Muscle layer of duodenum (tissue), 2 donors: ENCODE results near the gene TAOK2.
A peak's percentile ranks its signal among the peaks of the same experiment; 100 is the strongest.
"Not testable (repeated sequence)": the region's sequence is repeated elsewhere in the genome, so short reads cannot be mapped to it uniquely, and the experiment has no call there.

ENCODE experiments used
- H3K27ac ChIP-seq: one replicate; pipeline ENCODE4 v1.7.0; 2013; ENCODE audit warnings: mild to moderate bottlenecking, low read length
- H3K27me3 ChIP-seq: one replicate; pipeline ENCODE4 v1.7.0; 2013; ENCODE audit warnings: low read depth, mild to moderate bottlenecking, control low read depth, low read length
- H3K36me3 ChIP-seq, 2 donors: one replicate each; pipeline ENCODE4 v1.7.0; 2013; ENCODE audit warnings: low read length in 2 of 2, control low read depth in 1 of 2, mild to moderate bottlenecking in 1 of 2; ENCODE audit not compliant: insufficient read depth in 2 of 2, control insufficient read depth in 1 of 2
- H3K4me1 ChIP-seq, 2 donors: one replicate each; pipeline ENCODE4 v1.7.0; 2013; ENCODE audit warnings: low read length in 2 of 2, mild to moderate bottlenecking in 2 of 2, control low read depth in 1 of 2, moderate library complexity in 1 of 2; ENCODE audit not compliant: insufficient read depth in 2 of 2, control insufficient read depth in 1 of 2
- H3K4me3 ChIP-seq, 2 donors: one replicate each; pipeline ENCODE4 v1.7.0; 2013; ENCODE audit warnings: low read length in 2 of 2, low read depth in 1 of 2, mild to moderate bottlenecking in 1 of 2
- H3K9me3 ChIP-seq, 2 donors: one replicate each; pipeline ENCODE4 v1.7.0; 2013; ENCODE audit warnings: low read length in 2 of 2, control low read depth in 1 of 2, mild to moderate bottlenecking in 1 of 2; ENCODE audit not compliant: control insufficient read depth in 1 of 2
- donor health status: healthy.

The TAOK2 gene

GRCh38 chr16:30031477-30031918 lies 57.8 kb downstream of the TAOK2 start:
- Histone ChIP-seq H3K27me3 (peaks cover 41% of the 10 kb centered on the region), H3K4me1 (peaks cover 0 to 12% of the 10 kb centered on the region in 2 donors), H3K4me3 (peak overlapping the region in 1 of 2 donors; percentile 32), H3K36me3 (no peaks in the 10 kb centered on the region), H3K9me3 (no peaks in the 10 kb centered on the region), H3K27ac (no peak overlapping the region)

- Histone ChIP-seq H3K4me1 (peaks cover 0 to 12% of the 10 kb centered on the region in 2 donors), H3K36me3 (no peaks in the 10 kb centered on the region), H3K4me3 (no peak overlapping the region), H3K27me3 (peaks cover 37% of the 10 kb centered on the region), H3K27ac (no peak overlapping the region), H3K9me3 (no peaks in the 10 kb centered on the region)
Observed at GRCh38 chr16:30032083-30032819, 58.6 kb downstream of the TAOK2 start.

DNA sequence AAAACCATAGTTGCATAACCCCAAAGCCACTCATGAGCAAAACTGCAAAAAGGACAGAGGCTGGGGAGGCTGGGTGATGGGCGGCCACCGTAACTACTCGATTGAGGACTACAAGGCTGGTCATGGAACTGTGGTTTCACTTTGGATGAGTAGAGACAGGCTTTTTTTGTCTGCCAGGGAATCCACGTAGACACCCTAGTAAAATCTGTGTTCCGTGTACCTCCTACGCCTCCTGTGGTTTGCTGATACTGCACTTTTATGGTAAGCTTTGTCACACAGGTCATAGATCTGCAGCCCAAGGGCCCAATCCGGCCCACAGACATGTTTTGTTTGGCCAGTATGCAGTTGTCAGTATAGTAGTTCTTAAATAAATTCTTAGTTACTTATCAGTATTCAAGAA lies 59.6 kb downstream of the TAOK2 start:
- H3K9me3 ChIP-seq, result no peaks in the 10 kb centered on the region
- H3K36me3 ChIP-seq, result no peaks in the 10 kb centered on the region
- peaks cover 35% of the 10 kb centered on the region for H3K27me3 ChIP-seq
- no peak overlapping the region for H3K4me3 ChIP-seq
- H3K4me1 ChIP-seq, result peaks cover 0 to 12% of the 10 kb centered on the region in 2 donors
- H3K27ac ChIP-seq, result no peak overlapping the region

DNA sequence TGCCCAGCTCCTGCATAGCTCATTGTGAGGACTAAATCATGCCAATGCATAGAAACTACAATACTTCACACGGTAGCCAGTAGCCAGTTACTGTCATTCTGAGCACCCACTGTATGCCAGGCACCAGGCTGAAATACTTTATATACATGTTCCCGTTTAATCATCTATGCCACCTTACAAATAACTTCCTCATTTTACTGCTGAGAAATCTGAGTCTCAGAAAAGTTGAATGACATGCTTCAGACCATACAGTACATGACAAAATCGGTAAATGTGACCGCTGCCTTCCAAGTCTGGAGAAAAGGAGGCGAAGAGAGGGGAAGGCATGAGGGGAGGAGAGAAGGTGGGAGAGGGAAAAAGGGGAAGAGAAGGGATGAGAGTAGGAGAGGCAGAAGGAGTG lies 66.6 kb downstream of the TAOK2 start:
- Histone ChIP-seq H3K4me3 (no peak overlapping the region), H3K4me1 (no peaks in the 10 kb centered on the region), H3K27ac (no peak overlapping the region), H3K27me3 (no peaks in the 10 kb centered on the region), H3K9me3 (no peaks in the 10 kb centered on the region), H3K36me3 (no peaks in the 10 kb centered on the region)

- not testable (repeated sequence) for H3K36me3 ChIP-seq, H3K27ac ChIP-seq, H3K9me3 ChIP-seq, H3K4me1 ChIP-seq, H3K27me3 ChIP-seq, H3K4me3 ChIP-seq
Observed at GRCh38 chr16:30040690-30041089, 67.0 kb downstream of the TAOK2 start.

DNA sequence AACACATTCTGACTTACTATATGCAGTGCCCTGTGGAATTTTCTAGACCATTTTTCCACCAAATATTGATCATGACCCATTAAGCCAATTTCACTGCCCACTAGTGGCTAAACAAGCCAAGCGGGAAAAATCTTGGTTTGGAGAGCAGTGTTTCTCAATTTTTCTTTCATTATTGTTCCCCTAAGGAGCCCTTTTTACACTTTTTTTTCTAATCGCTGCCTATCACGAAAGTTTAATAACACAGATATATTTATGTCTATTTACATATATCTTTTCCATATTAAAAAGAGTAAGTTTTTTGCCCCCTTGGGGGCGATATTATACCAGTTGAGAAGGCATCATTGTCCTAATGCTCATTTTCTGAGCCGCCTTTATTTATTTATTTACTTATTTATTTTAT lies 68.2 kb downstream of the TAOK2 start:
- Histone ChIP-seq H3K27ac (no peak overlapping the region), H3K27me3 (no peaks in the 10 kb centered on the region), H3K4me1 (no peaks in the 10 kb centered on the region), H3K36me3 (no peaks in the 10 kb centered on the region), H3K4me3 (no peak overlapping the region), H3K9me3 (no peaks in the 10 kb centered on the region)
